Measurements from ENCODE around the gene ZNF217. TPM values are rescaled to one million over a fixed set of nuclear protein-coding genes. Genes with fewer than 3 reads are reported as not detected.

ZNF217 gene
- total and polyA plus RNA-seq, 10 of the 15 experiments (the other 5 are each of a cell fraction or from before 2014, with no cell fraction given), result 8.5 to 76.6 (median 40.6) TPM

GRCh38 chr20:53570446-53571276 is 23.0 kb downstream of the ZNF217 start:
- RAD21 ChIA-PET (ENCODE audit: unreplicated experiment), result interaction anchor here (1.1 kb wide), 1 partner anchor 355 kb away, joined by 3 read pairs; no protein-coding TSS in a partner anchor
- in situ Hi-C loops (cut with MboI) (loop anchor here (10.0 to 25.0 kb wide), 2 partner anchors 634 to 1067 kb away; partner anchors contain the start of gene PFDN4), intact Hi-C loops (cut with micrococcal nuclease; ENCODE audit: unreplicated experiment) (loop anchor here (10.0 kb wide), 1 partner anchor 624 kb away; no protein-coding TSS in a partner anchor)
- SMC1A ChIA-PET (ENCODE audit: uncharacterized antibody, unreplicated experiment), result interaction anchor here (1.1 to 1.4 kb wide), 3 partner anchors 10 to 364 kb away, joined by 3 read pairs; no protein-coding TSS in a partner anchor
- peaks cover 18% of the 10 kb centered on the region for H3K4me1 ChIP-seq (ENCODE audit: control insufficient read depth, insufficient read depth, low read length)
- H4K20me1 ChIP-seq (ENCODE audit: control insufficient read depth, insufficient read depth), result peaks cover 20% of the 10 kb centered on the region
- peaks cover 66% of the 10 kb centered on the region for H3K79me2 ChIP-seq (ENCODE audit: control insufficient read depth, insufficient read depth, low read length)
- no peak overlapping the region for H3K9ac ChIP-seq (ENCODE audit: control insufficient read depth, insufficient read depth, low read length)
- H2AFZ ChIP-seq (ENCODE audit: control insufficient read depth, low read depth, low read length), result no peak overlapping the region
- no peaks in the 10 kb centered on the region for H3K27me3 ChIP-seq (replicated peaks in 1 of 2; ENCODE audit: control insufficient read depth in 2 of 2, insufficient read depth in 2 of 2, low read length in 1 of 2)
- POLR2A ChIA-PET, result interaction anchor here (0.6 kb wide), 1 partner anchor 332 kb away, joined by 3 read pairs; no protein-coding TSS in a partner anchor
- H3K4me2 ChIP-seq (ENCODE audit: control insufficient read depth, insufficient read depth), result 0 out of 2 replicates have a peak overlapping the region, but pooled peaks have one; percentile 32
- BruUV-seq (replicated peaks), result TSS peak; percentile 24
- no peaks in the 10 kb centered on the region; the same call in 2 of the 3 replicates for H3K9me3 ChIP-seq (replicated peaks; ENCODE audit: control insufficient read depth, insufficient read depth, low read length)
- FAIRE-seq (no peak), DNase-seq (ENCODE audit: low read depth, low spot score) (no peak), ATAC-seq (peak; percentile 64)
- no peak overlapping the region for H3K27ac ChIP-seq (ENCODE audit: control insufficient read depth, insufficient read depth)
- H3K4me3 ChIP-seq, result no peak overlapping the region
- whole genome bisulfite sequencing (ENCODE audit: insufficient coverage, insufficient replicate concordance, low lambda C conversion rate, missing lambda C conversion rate), result 33% methylated on average over 12 of the region's 12 CpGs
- peaks cover 24 to 46% of the 10 kb centered on the region in 2 experiments for H3K36me3 ChIP-seq (ENCODE audit: control insufficient read depth in 2 of 2, insufficient read depth in 2 of 2, low read length in 1 of 2)
- CTCF ChIA-PET, result interaction anchor here (0.8 to 1.0 kb wide), 3 partner anchors 345 to 371 kb away, joined by 3 to 5 read pairs (median 4); no protein-coding TSS in a partner anchor
- TF ChIP-seq POLR2AphosphoS2 (IDR thresholded peaks at IDR 0.05; ENCODE audit: low read depth, low read length), result no peak
- TF ChIP-seq CBX3 (IDR thresholded peaks at IDR 0.05; ENCODE audit: borderline replicate concordance, low read depth), result no peak
- TF ChIP-seq JUND (IDR thresholded peaks at IDR 0.05; ENCODE audit: low read depth, low read length), result no peak
- no peak for TF ChIP-seq CBX5 (IDR thresholded peaks at IDR 0.05; ENCODE audit: low read depth)
- no peak for TF ChIP-seq YY1 (IDR thresholded peaks at IDR 0.05; ENCODE audit: low read depth, low read length)
- no peak for TF ChIP-seq CREM (IDR thresholded peaks at IDR 0.05; ENCODE audit: low read depth)
- no peak for TF ChIP-seq MAX (IDR thresholded peaks at IDR 0.05; ENCODE audit: low read depth, low read length)
- TF ChIP-seq BACH1 (IDR thresholded peaks at IDR 0.05; ENCODE audit: borderline replicate concordance), result no peak
- TF ChIP-seq TARDBP (IDR thresholded peaks at IDR 0.05; ENCODE audit: borderline replicate concordance), result no peak
- TF ChIP-seq BMI1 (IDR thresholded peaks at IDR 0.05; ENCODE audit: borderline replicate concordance), result no peak
- no peak for TF ChIP-seq NFYB (IDR thresholded peaks at IDR 0.05; ENCODE audit: insufficient read depth, low read depth, low read length)
- peak; percentile 39; the same call in 1 of the 2 replicates for TF ChIP-seq SPI1 (IDR thresholded peaks at IDR 0.05; ENCODE audit: borderline replicate concordance, insufficient read depth, low read depth, low read length)
- no peak for TF ChIP-seq ESRRA (IDR thresholded peaks at IDR 0.05; ENCODE audit: low read length)
- peak; percentile 12; the same call in 1 of the 2 replicates for TF ChIP-seq NKRF (conservative IDR thresholded peaks at IDR 0.05)
- TF ChIP-seq PAX5 (IDR thresholded peaks at IDR 0.05; ENCODE audit: borderline replicate concordance, low read depth, low read length), result no peak
- no peak for TF ChIP-seq POU2F2 (IDR thresholded peaks at IDR 0.05; ENCODE audit: borderline replicate concordance, low read depth, low read length)
- TF ChIP-seq ASH2L (IDR thresholded peaks at IDR 0.05; ENCODE audit: borderline replicate concordance, low read depth), result no peak
- TF ChIP-seq TBL1XR1 (IDR thresholded peaks at IDR 0.05; ENCODE audit: low read depth, low read length), result no peak
- TF ChIP-seq TCF3 (IDR thresholded peaks at IDR 0.05; ENCODE audit: borderline replicate concordance, insufficient read depth, low read depth, low read length), result no peak
- peak in 1 of 2 experiments; percentile 22; a peak in 1 of 4 replicates for TF ChIP-seq ETV6 (conservative IDR thresholded peaks at IDR 0.05 in 1 of 2, IDR thresholded peaks at IDR 0.05 in 1 of 2; ENCODE audit: borderline replicate concordance in 1 of 2, low read depth in 1 of 2)
- no peak for TF ChIP-seq SUZ12 (IDR thresholded peaks at IDR 0.05; ENCODE audit: unreplicated experiment)
- TF ChIP-seq FOXM1 (IDR thresholded peaks at IDR 0.05; ENCODE audit: low read depth, low read length), result no peak

Data from GM12878 (cell line).